ENCODE measurements around the gene MARCHF10.
A peak's percentile ranks its signal among the peaks of the same experiment; 100 is the strongest.

Gene MARCHF10

GRCh38 chr17:62658136-62658920 is 149.8 kb downstream of the MARCHF10 start:
- DNase-seq (ENCODE audit: low spot score) = peak; percentile 17

- DNase-seq (ENCODE audit: low spot score) = peak; percentile 46
Observed at GRCh38 chr17:62657690-62658089, 150.4 kb downstream of the MARCHF10 start.

GRCh38 chr17:62657145-62657665 is 150.9 kb downstream of the MARCHF10 start:
- no peak for DNase-seq (ENCODE audit: low spot score)

GRCh38 chr17:62656446-62656845 is 151.7 kb downstream of the MARCHF10 start:
- peak; percentile 60 for DNase-seq (ENCODE audit: low spot score)

- no peak for DNase-seq (ENCODE audit: low spot score)
Observed at GRCh38 chr17:62655656-62656055, 152.5 kb downstream of the MARCHF10 start.

GRCh38 chr17:62653826-62654761 is 154.0 kb downstream of the MARCHF10 start:
- DNase-seq (ENCODE audit: low spot score) = peak; percentile 37

GRCh38 chr17:62653002-62653825 is 154.9 kb downstream of the MARCHF10 start:
- peak; percentile 81 for DNase-seq (ENCODE audit: low spot score)

GRCh38 chr17:62652251-62653001 is 155.7 kb downstream of the MARCHF10 start:
- DNase-seq (ENCODE audit: low spot score) = peak; percentile 45

All from D341Med (cell line).